HG02588 (cell line): ENCODE data around the gene PCCA.
"Not testable (repeated sequence)": the region's sequence is repeated elsewhere in the genome, so short reads cannot be mapped to it uniquely, and the experiment has no call there.

Source experiments
- ATAC-seq: cut with Tn5 transposase; IDR thresholded peaks from one replicate; pipeline ENCODE4 v1.9.1; 2021; ENCODE audit warnings: mild to moderate bottlenecking, moderate library complexity; ENCODE audit not compliant: unreplicated experiment

PCCA gene

DNA sequence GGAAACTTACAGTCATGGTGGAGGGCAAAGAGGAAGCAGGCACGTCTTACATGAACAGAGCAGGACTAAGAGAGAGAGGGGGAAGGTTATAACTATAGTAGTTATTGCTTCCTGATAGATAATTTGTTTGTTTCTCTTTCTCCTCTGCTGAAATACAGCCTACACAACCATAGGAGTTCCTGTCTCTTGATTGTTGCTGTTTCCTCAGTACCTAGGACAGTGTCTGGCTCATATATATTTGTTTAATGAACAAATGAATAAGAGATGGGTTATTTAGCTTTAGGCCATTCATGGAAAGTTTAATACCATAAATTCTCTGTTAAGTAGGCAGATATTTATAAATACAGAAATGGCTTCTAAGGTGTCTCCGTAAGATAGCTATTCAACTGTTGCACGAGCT is 95.2 kb downstream of the PCCA start:
- no peak for ATAC-seq

DNA sequence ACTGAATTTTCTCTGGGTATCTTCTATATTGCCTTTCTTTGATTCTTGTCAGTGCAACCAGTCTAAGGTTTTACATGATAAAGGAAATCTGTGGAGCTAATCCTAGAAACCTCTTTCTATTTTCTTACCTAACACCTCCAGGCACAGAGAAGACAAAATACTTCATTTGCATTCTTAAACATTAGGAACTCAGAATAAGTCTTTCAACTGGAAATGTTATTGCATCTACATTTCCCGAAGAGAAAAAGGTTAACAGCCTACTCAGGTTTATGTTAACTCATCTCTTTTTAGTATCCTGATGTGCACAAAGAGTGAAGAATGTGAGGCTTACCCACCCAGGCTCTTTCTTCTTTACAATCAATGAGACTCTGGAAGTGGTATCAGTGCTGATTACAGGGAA is 106.7 kb downstream of the PCCA start:
- ATAC-seq: no peak

DNA sequence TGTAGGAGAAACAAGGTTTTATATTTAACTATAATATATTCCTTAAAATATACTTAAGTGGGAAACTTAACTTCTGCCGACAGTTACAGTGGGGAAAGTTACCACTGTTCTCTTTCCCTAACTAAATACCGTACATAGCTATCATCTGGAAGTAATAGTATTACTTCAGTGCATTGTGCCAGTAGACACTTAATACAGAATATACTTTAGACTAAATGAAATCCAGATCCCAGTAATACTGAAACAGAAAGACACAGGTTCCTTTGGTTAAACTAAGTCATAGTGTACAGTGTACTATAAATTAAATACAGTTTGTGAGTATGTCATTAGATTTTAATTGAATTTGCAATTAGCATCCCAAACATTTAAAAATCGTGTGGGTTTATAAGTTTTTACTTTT is 107.5 kb downstream of the PCCA start:
- ATAC-seq: no peak

- ATAC-seq: no peak
Measured at GRCh38 chr13:100197116-100197515, 108.2 kb downstream of the PCCA start.

- ATAC-seq: no peak
Measured at GRCh38 chr13:100197591-100198365, 108.9 kb downstream of the PCCA start.

GRCh38 chr13:100203696-100204367 is 114.9 kb downstream of the PCCA start:
- no peak for ATAC-seq

- ATAC-seq: no peak
Measured at GRCh38 chr13:100208002-100208401, 119.1 kb downstream of the PCCA start.

- ATAC-seq: no peak
Measured at GRCh38 chr13:100208626-100209025, 119.7 kb downstream of the PCCA start.

DNA sequence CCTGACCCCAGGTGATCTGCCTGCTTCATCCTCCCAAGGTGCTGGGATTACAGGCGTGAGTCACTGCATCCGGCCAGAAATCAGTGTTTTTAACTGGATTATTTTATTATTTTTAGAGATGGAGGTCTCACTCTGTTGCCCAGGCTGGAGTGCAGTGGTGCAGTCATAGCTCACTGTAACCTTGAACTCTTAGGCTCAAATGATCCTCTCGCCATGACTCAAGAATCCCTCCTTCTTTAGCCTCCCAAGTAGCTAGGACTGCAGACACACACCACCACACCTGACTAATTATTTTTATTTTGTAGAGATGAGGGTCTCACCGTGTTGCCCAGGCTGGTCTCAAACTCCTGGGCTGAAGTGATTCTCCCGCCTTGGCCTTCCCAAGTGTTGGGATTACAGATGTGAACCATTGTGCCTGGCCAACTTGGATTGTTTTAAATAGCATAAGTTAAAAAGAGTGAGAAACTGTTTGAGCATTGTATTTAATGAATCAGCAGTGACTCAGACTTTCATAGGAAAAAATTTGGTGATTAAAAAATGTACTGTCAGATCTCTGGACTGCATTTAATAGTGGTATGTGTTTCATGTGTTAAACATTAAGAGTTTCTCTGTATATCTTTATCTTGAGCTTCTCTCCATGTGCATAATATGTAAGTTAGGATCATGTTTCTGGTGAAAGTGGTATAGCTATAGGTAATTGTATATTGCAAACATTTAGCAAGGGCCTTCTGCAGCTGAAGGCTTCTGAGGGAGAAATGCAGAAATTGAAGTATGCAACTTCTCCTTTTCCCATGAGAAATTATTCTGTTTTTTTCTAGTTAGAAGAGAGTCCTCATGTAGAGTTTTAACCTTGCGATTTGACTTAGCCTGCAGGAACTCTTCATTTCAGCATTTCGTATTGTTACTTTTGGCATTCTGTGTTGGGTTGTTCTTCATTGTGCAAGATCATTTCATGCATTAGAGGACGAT is 121.2 kb downstream of the PCCA start:
- no peak for ATAC-seq

- ATAC-seq: no peak
Measured at GRCh38 chr13:100211016-100211710, 122.3 kb downstream of the PCCA start.

- ATAC-seq: no peak
Measured at GRCh38 chr13:100212904-100213553, 124.1 kb downstream of the PCCA start.

DNA sequence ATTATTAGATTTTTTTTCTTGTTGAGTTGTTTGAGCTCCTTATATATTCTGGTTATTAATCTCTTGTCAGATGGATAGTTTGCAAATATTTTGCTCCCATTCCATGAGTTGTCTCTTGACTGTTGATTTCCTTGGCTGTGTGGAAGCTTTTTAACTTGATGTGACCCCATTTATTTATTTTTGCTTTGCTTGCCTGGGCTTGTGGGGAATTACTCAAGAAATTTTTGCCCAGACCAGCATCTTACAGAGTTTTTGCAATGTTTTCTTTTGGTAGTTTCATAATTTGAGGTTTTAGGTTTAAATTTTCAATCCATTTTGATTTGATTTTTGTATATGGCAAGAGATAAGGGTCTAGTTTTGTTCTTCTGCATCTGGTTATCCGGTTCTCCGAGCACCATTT is 124.7 kb downstream of the PCCA start:
- no peak for ATAC-seq

DNA sequence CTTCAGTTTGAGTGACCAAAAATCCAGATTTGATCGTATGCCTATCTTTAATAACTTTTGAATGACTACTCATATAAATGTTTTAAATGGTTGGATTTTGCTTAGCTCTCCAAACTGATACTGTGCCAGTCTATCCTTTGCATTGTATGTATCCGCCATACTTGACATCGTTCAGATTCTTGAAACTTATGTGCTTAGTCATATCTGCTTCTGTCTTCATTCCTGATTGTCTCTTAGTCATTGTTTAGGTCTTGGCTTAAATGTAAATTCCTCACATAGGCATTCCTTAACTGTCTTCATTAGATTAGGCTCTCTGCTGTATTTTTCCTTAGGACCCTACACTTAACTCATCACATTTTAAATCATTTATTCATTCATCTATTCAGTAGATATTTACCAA is 126.0 kb downstream of the PCCA start:
- no peak for ATAC-seq

- ATAC-seq: no peak
Measured at GRCh38 chr13:100221166-100221565, 132.3 kb downstream of the PCCA start.

DNA sequence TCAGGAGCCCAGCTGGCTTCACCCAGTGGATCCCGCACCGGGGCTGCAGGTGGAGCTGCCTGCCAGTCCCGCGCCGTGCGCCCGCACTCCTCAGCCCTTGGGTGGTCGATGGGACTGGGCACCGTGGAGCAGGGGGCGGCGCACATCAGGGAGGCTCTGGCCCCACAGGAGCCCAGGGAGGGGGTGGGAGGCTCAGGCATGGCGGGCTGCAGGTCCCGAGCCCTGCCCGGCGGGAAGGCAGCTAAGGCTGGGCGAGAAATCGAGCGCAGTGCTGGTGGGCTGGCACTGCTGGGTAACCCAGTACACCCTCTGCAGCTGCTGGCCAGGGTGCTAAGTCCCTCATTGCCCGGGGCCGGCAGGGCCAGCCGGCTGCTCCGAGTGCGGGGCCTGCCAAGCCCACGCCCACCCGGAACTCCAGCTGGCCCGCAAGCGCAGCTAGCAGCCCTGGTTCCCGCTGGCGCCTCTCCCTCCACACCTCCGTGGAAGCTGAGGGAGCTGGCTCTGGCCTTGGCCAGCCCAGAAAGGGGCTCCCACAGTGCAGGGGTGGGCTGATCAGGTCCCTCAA is 135.2 kb downstream of the PCCA start:
- not testable (repeated sequence) for ATAC-seq

- no peak for ATAC-seq
Measured at GRCh38 chr13:100229603-100230002, 140.7 kb downstream of the PCCA start.

GRCh38 chr13:100230769-100231149 is 141.9 kb downstream of the PCCA start:
- ATAC-seq: no peak

DNA sequence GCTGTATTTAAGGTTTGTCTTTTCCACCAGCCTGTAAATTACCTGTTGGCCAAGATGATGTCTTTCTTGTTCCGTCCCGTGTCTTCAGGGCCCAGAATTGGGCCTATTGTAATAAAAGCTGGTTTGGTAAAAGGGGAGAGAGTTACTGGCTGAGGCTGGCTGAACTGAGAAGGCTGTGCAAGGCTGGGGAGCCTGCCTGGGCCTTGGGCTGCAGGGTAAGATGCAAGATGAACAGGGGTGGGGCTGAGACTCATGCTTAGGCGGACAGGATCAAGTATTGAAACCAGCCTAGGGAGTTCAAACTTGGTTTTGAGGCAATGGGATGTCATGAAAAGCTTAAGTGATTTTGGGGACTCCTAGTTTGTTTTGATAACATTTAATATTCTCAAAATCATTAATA is 142.3 kb downstream of the PCCA start:
- ATAC-seq: no peak

GRCh38 chr13:100234006-100234405 is 145.1 kb downstream of the PCCA start:
- ATAC-seq: no peak

GRCh38 chr13:100234524-100235136 is 145.7 kb downstream of the PCCA start:
- ATAC-seq: no peak
